IMR-90 (cell line): ENCODE results near the gene OSGEP. TPM values are rescaled to one million over a fixed set of nuclear protein-coding genes. Genes with fewer than 3 reads are reported as not detected.

Source experiments
- ATAC-seq: fragments of 200-7000 bp; cut with Tn5 transposase; 2 replicates; pipeline ENCODE4 v1.9.1; 2020; ENCODE audit warnings: low read depth, mild to moderate bottlenecking, moderate library complexity
- BruUV-seq: library from RNA; stranded (reverse); fragments of 400-500 nt; replicated peaks from 2 replicates; lab custom pipeline; 2021; lab: Mats Ljungman, UMichigan
- CTCF ChIA-PET: fragments of 300-600 bp; formaldehyde crosslinking; extraction: SDS; loops from one replicate; lab custom pipeline; 2021; ENCODE audit warnings: antibody characterized with exemption; lab: Yijun Ruan, JAX
- POLR2A ChIA-PET: fragments of 300-600 bp; sonication (Branson Sonifier 250); formaldehyde crosslinking; loops from one replicate; lab custom pipeline; 2022; ENCODE audit warnings: antibody characterized with exemption; ENCODE audit not compliant: unreplicated experiment; lab: Charles Lee
- DNase-seq: peaks from one replicate; pipeline ENCODE4 v3.0.0; 2013
- H2AFZ ChIP-seq: replicated peaks from 2 replicates; pipeline ENCODE3; 2013; ENCODE audit warnings: low read length, mild to moderate bottlenecking; ENCODE audit not compliant: poor library complexity
- H2AK5ac ChIP-seq: 2 replicates; pipeline ENCODE4 v1.6.1; 2013; ENCODE audit warnings: low read depth, low read length, inconsistent platforms
- H2AK9ac ChIP-seq: replicated peaks from 2 replicates; pipeline ENCODE3; 2013; ENCODE audit warnings: mild to moderate bottlenecking, low read depth, low read length, moderate library complexity; ENCODE audit not compliant: poor library complexity
- H2BK120ac ChIP-seq: 2 replicates; pipeline ENCODE4 v1.6.1; 2013; ENCODE audit warnings: low read depth, low read length, inconsistent platforms
- H2BK15ac ChIP-seq: 3 replicates; pipeline ENCODE4 v1.6.1; 2013; ENCODE audit warnings: low read depth, low read length, inconsistent platforms
- H2BK20ac ChIP-seq: 2 replicates; pipeline ENCODE4 v1.6.1; 2013; ENCODE audit warnings: low read depth, mild to moderate bottlenecking, inconsistent platforms, low read length, moderate library complexity
- H2BK5ac ChIP-seq: 2 replicates; pipeline ENCODE4 v1.6.1; 2013; ENCODE audit warnings: mild to moderate bottlenecking, low read depth, low read length, inconsistent platforms; ENCODE audit not compliant: poor library complexity, severe bottlenecking
- H3K14ac ChIP-seq: replicated peaks from 2 replicates; pipeline ENCODE4 v1.6.1; 2013; ENCODE audit warnings: low read depth, low read length, inconsistent platforms
- H3K18ac ChIP-seq: 2 replicates; pipeline ENCODE4 v1.6.1; 2013; ENCODE audit warnings: low read depth, low read length, control low read depth
- H3K23ac ChIP-seq: 2 replicates; pipeline ENCODE4 v1.6.1; 2013; ENCODE audit warnings: low read depth, low read length, inconsistent platforms
- H3K27ac ChIP-seq: 2 replicates; pipeline ENCODE4 v1.5.1; 2013; ENCODE audit warnings: mild to moderate bottlenecking, control low read depth, low read length; ENCODE audit not compliant: insufficient read depth
- H3K27me3 ChIP-seq: 2 replicates; pipeline ENCODE4 v1.6.1; 2013; ENCODE audit warnings: low read length; ENCODE audit not compliant: control insufficient read depth, insufficient read depth
- H3K36me3 ChIP-seq: 2 replicates; pipeline ENCODE4 v1.6.1; 2013; ENCODE audit warnings: low read length, mixed read lengths; ENCODE audit not compliant: control insufficient read depth, insufficient read depth
- H3K4ac ChIP-seq: 2 replicates; pipeline ENCODE4 v1.6.1; 2013; ENCODE audit warnings: low read depth, low read length, inconsistent platforms
- H3K4me1 ChIP-seq: 2 replicates; pipeline ENCODE4 v1.6.1; 2013; ENCODE audit warnings: low read length, mixed read lengths; ENCODE audit not compliant: control insufficient read depth, insufficient read depth
- H3K4me2 ChIP-seq: 2 replicates; pipeline ENCODE4 v1.6.1; 2013; ENCODE audit warnings: low read depth, mild to moderate bottlenecking, control low read depth, low read length, moderate library complexity
- H3K4me3 ChIP-seq: 2 replicates; pipeline ENCODE4 v1.5.1; 2013; ENCODE audit warnings: low read depth, mild to moderate bottlenecking, control low read depth, low read length, moderate library complexity; ENCODE audit not compliant: insufficient read depth
- H3K56ac ChIP-seq: 2 replicates; pipeline ENCODE4 v1.6.1; 2013; ENCODE audit warnings: low read length, inconsistent platforms; ENCODE audit not compliant: insufficient read depth; ENCODE audit errors: extremely low read depth
- H3K79me1 ChIP-seq, 2 experiments: 2 replicates each; pipeline ENCODE4 v1.6.1; 2013; ENCODE audit warnings: low read length in 2 of 2, inconsistent platforms in 1 of 2, low read depth in 1 of 2
- H3K9ac ChIP-seq: 2 replicates; pipeline ENCODE4 v1.6.1; 2013; ENCODE audit warnings: low read depth, low read length, control low read depth
- H3K9me1 ChIP-seq: 2 replicates; pipeline ENCODE4 v1.6.1; 2013; ENCODE audit warnings: low read length, inconsistent platforms; ENCODE audit not compliant: insufficient read depth
- H3K9me3 ChIP-seq: 2 replicates; pipeline ENCODE4 v1.6.1; 2013; ENCODE audit warnings: low read length; ENCODE audit not compliant: control insufficient read depth, insufficient read depth
- H4K20me1 ChIP-seq: 2 replicates; pipeline ENCODE4 v1.6.1; 2013; ENCODE audit warnings: low read length, inconsistent platforms; ENCODE audit not compliant: insufficient read depth
- H4K5ac ChIP-seq: 2 replicates; pipeline ENCODE4 v1.6.1; 2013; ENCODE audit warnings: mild to moderate bottlenecking, low read depth, low read length, control low read depth
- H4K8ac ChIP-seq, 2 experiments: 2 replicates each; pipeline ENCODE4 v1.6.1; 2013; ENCODE audit warnings: low read depth in 2 of 2, low read length in 2 of 2, control low read depth in 1 of 2, inconsistent platforms in 1 of 2
- H4K91ac ChIP-seq: 2 replicates; pipeline ENCODE4 v1.6.1; 2013; ENCODE audit warnings: low read depth, low read length, inconsistent platforms; ENCODE audit not compliant: insufficient read depth
- BHLHE40 ChIP-seq: fragments of 150-350 bp; IDR thresholded peaks from 2 replicates; pipeline ENCODE4 v1.6.1; 2016; ENCODE audit warnings: mild to moderate bottlenecking, low read depth, low read length
- FOS ChIP-seq: fragments of 150-350 bp; IDR thresholded peaks from 2 replicates; pipeline ENCODE4 v1.6.1; 2016; ENCODE audit warnings: low read depth, low read length
- WGBS, 2 experiments: methylation state at CpG; one replicate each; pipeline versions ENCODE4 v1.1.5 to v1.1.7; 2013; ENCODE audit warnings: missing lambda C conversion rate in 2 of 2; ENCODE audit not compliant: insufficient read length in 1 of 2; ENCODE audit errors: extremely low coverage in 2 of 2; 5-methylcytosine and 5-hydroxymethylcytosine counted together
- dilution Hi-C: fragments of 300-500 bp; cut with HindIII; formaldehyde crosslinking; loops from one replicate; pipeline ENCODE4 v1.14.3; 2018; ENCODE audit warnings: low sequenced_read_pairs; ENCODE audit not compliant: unreplicated experiment
- in situ Hi-C: fragments of 300-500 bp; cut with MboI; formaldehyde crosslinking; loops from 3 replicates; pipeline ENCODE4 v1.14.3; 2019; ENCODE audit warnings: low sequenced_read_pairs, inconsistent platforms, mixed read lengths
- intact Hi-C: fragments of 100-400 bp; cut with micrococcal nuclease; formaldehyde crosslinking; loops from 2 replicates; pipeline ENCODE4 v1.10.0; 2022
- polyA plus RNA-seq, 3 experiments: library from polyadenylated mRNA; depleted of rRNA; stranded (reverse); fragments of >200 nt; gene quantifications; 2 replicates each; pipeline ENCODE4 v1.2.3, GENCODE V29; 2012; ENCODE audit warnings: low replicate concordance in 1 of 3
- total RNA-seq: library from RNA; depleted of rRNA; stranded (reverse); fragments of >200 nt; gene quantifications from 2 replicates; pipeline ENCODE4 v1.2.3, GENCODE V29; 2012

The OSGEP gene
- total and polyA plus RNA-seq, 2 of the 4 experiments (the other 2 are of a cell fraction) = 24.7 to 32.4 TPM

GRCh38 chr14:20400965-20401593, 53.5 kb downstream of the OSGEP start:
- H3K9ac ChIP-seq = no peak overlapping the region
- no CpG with 5 or more reads among the region's 10 CpGs for WGBS, 2 experiments
- CTCF ChIA-PET = interaction anchor here (1.3 to 1.4 kb wide), 2 partner anchors 14 to 209 kb away, joined by 3 to 6 read pairs; no protein-coding TSS in a partner anchor
- no peak overlapping the region for H4K5ac ChIP-seq
- H3K18ac ChIP-seq = no peak overlapping the region
- DNase-seq (peak; percentile 24), ATAC-seq (no peak)
- no peak overlapping the region for H3K4me2 ChIP-seq
- POLR2A ChIA-PET = no interaction called here
- no peaks in the 10 kb centered on the region for H4K20me1 ChIP-seq
- no peaks in the 10 kb centered on the region for H3K9me3 ChIP-seq
- no peak overlapping the region for H3K4ac ChIP-seq
- TF ChIP-seq FOS (0 out of 2 replicates have a peak, but pooled peaks have one; percentile 15), BHLHE40 (no peak)
- H3K27me3 ChIP-seq = no peaks in the 10 kb centered on the region
- no peak overlapping the region for H2BK5ac ChIP-seq
- no peak overlapping the region for H4K91ac ChIP-seq
- H2AK5ac ChIP-seq = no peak overlapping the region
- H3K4me1 ChIP-seq = no peaks in the 10 kb centered on the region
- no peak overlapping the region for H2BK15ac ChIP-seq
- BruUV-seq = no TSS peak
- intact Hi-C loops = no loop called here
- no peak overlapping the region for H4K8ac ChIP-seq
- H3K23ac ChIP-seq = no peak overlapping the region
- H3K56ac ChIP-seq = no peak overlapping the region
- H2BK120ac ChIP-seq = no peak overlapping the region
- no peak overlapping the region for H2BK20ac ChIP-seq
- in situ Hi-C loops = no loop called here
- H3K14ac ChIP-seq = no peak overlapping the region
- H3K36me3 ChIP-seq = peaks cover 46% of the 10 kb centered on the region
- peaks cover 0 to 10% of the 10 kb centered on the region in 2 experiments; a peak in 2 of 4 replicates for H3K79me1 ChIP-seq
- 0 out of 2 replicates have a peak, but pooled peaks cover 8% of the 10 kb centered on the region for H3K9me1 ChIP-seq
- H2AK9ac ChIP-seq = no peak overlapping the region
- H2AFZ ChIP-seq = no peak overlapping the region
- dilution Hi-C loops = no loop called here
- H3K4me3 ChIP-seq = no peak overlapping the region
- no peak overlapping the region for H3K27ac ChIP-seq
